Retinal pigment epithelial cell (primary cell): Measurements from ENCODE around the gene NCKAP5.

Source experiments
- DNase-seq: peaks from one replicate; pipeline ENCODE4 v3.0.0-alpha.2; 2010; ENCODE audit warnings: low read depth
- H3K4me3 ChIP-seq: 2 replicates; pipeline ENCODE4 v1.5.1; 2011; ENCODE audit warnings: mild to moderate bottlenecking, low read length, control low read depth, moderate library complexity
- CTCF ChIP-seq: conservative IDR thresholded peaks from 2 replicates; pipeline ENCODE4 v1.5.1; 2011; ENCODE audit warnings: low read depth, low read length, control low read depth, inconsistent platforms

Gene NCKAP5

GRCh38 chr2:132667706-132668105, 900.6 kb downstream of the NCKAP5 start:
- DNase-seq, result no peak
- no peak for TF ChIP-seq CTCF
- no peak overlapping the region for H3K4me3 ChIP-seq

DNA sequence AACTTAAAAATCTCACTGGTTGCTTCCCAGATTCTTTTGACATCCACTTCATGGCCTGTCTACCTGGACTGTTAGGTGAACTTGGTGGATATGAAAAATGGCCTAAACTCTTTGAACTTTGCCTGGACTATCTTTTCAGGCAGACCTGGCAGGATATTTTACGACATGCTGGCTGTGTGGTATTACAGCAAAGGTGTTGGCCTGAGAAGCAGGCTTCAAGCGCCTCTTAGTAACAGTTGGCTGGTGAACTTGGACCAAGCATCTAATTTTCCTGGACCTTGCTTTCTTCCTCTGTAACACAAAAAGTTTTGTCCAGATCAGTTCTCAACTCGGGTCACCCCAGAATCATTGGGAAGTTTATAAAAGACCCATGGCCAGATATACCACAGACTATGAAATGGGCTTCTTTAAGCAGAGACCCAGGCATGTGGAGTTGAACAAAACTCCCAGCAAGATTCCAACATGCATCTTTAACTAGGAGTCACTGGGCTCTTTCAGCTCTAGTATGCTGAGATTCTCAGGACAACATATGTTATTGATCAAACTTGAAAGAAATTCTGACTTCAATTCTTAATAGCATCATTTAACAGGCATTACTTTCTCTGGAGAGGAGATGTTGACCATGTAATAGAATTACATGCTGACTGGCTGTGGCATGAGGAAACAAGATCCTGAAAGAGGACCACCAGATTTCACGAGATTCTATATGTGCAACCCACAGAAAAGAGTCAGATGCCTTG, 902.7 kb downstream of the NCKAP5 start:
- TF ChIP-seq CTCF, result no peak
- no peak for DNase-seq
- no peak overlapping the region for H3K4me3 ChIP-seq

- DNase-seq, result no peak
Observed at GRCh38 chr2:132664096-132664495, 904.2 kb downstream of the NCKAP5 start.

GRCh38 chr2:132662732-132663131, 905.5 kb downstream of the NCKAP5 start:
- no peak for DNase-seq
- TF ChIP-seq CTCF, result no peak
- no peak overlapping the region for H3K4me3 ChIP-seq

More at GRCh38 chr2:132664096-132664495, 904.2 kb downstream of the NCKAP5 start:
- no peak overlapping the region for H3K4me3 ChIP-seq
- TF ChIP-seq CTCF, result no peak

- no peak for DNase-seq
- TF ChIP-seq CTCF, result no peak
- H3K4me3 ChIP-seq, result no peak overlapping the region
Observed at GRCh38 chr2:132659331-132659730, 908.9 kb downstream of the NCKAP5 start.

DNA sequence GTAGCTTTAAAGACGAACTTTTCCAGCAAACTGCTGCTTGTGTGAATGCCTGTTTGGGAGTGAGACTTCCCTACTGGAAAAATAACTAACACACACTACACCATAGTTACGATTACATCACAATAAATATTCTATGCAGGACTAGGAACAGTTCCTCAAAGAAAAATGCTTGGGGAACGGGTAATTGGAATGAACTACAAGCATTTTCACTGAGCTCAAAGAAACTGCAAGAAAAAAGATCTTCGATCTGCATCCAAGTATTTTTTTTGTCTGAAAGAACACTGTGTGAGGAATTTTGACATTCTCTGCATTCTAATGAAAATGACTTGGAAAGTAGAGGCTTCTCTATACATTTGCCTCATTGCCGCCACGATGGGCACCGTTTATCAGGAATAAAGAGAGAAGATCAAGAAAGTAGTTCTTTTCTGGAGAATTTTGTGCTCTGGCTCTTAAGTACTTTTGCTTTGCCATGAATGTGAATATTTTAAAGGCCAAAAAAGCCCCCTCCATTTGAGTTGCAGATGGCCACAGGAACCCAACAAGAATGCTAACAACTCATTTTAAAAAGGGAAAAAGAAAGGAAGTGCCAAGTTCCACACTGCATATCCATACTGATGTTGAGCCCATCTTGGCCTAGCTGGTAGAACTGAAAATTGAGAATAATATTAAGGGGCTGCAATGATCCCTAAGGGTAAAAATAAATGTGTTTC, 911.8 kb downstream of the NCKAP5 start:
- no peak for DNase-seq
- no peak overlapping the region for H3K4me3 ChIP-seq
- TF ChIP-seq CTCF, result no peak

DNA sequence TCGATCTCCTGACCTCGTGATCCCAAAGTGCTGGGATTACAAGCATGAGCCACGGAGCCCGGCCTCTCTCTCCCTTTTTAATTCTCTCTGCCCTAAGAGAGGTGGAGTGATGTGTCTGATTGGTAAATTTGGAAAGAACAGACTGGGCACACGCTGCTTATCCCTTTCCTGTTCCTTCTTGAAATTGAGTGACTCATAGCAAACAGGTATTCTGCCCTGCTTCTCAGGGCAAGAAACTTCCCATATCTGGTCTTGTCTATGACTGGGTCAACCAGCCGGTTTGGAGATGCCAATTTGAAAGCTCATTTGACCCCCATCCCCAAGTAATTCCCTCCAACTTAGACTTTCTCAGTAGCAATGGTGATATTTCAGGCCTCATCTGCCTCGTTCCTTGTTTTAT, 913.3 kb downstream of the NCKAP5 start:
- TF ChIP-seq CTCF, result no peak
- DNase-seq, result no peak
- H3K4me3 ChIP-seq, result no peak overlapping the region
